Thyroid gland (tissue), 4 donors: ENCODE measurements around the gene FKBP11. TPM values are rescaled to one million over a fixed set of nuclear protein-coding genes. Genes with fewer than 3 reads are reported as not detected.

Experiments
- DNase-seq, 2 donors: peaks; one replicate each; pipeline ENCODE4 v3.0.0-alpha.2; 2019
- H3K27ac ChIP-seq, 3 donors: fragments of 200-600 bp; sonication (generic); 1 replicate in 2 of 3; 2 replicates in 1 of 3; pipeline ENCODE4 v1.5.1; 2016 to 2019; ENCODE audit warnings: mild to moderate bottlenecking in 1 of 3, moderate library complexity in 1 of 3
- H3K27me3 ChIP-seq: fragments of 200-600 bp; sonication (generic); one replicate; pipeline ENCODE4 v1.5.1; 2019
- H3K36me3 ChIP-seq, 2 donors: fragments of 200-600 bp; sonication (generic); one replicate each; pipeline ENCODE4 v1.5.1; 2016 to 2019
- H3K4me1 ChIP-seq, 2 donors: fragments of 200-600 bp; sonication (generic); one replicate each; pipeline ENCODE4 v1.5.1; 2017 to 2019
- H3K4me3 ChIP-seq, 3 donors: fragments of 200-600 bp; sonication (generic); replicated peaks in 1 of 3; 1 replicate in 2 of 3; 2 replicates in 1 of 3; pipeline ENCODE4 v1.5.1; 2016; ENCODE audit warnings: mild to moderate bottlenecking in 1 of 3
- H3K9me3 ChIP-seq: fragments of 200-600 bp; sonication (generic); one replicate; pipeline ENCODE4 v1.5.1; 2017
- CTCF ChIP-seq, 6 experiments: fragments of 200-600 bp in 3 of 6; fragments of 450-650 bp in 3 of 6; sonication (generic) in 3 of 6; IDR thresholded peaks; one replicate each; pipeline ENCODE4 v1.5.1; 2016 to 2019; ENCODE audit warnings: antibody characterized with exemption in 6 of 6, mild to moderate bottlenecking in 2 of 6, inconsistent platforms in 1 of 6, moderate library complexity in 1 of 6
- POLR2A ChIP-seq, 2 donors: fragments of 450-650 bp; IDR thresholded peaks; one replicate each; pipeline ENCODE4 v1.6.1; 2017; ENCODE audit warnings: antibody characterized with exemption in 2 of 2, mild to moderate bottlenecking in 2 of 2, moderate library complexity in 1 of 2
- WGBS, 2 donors: methylation state at CpG; one replicate each; pipeline ENCODE4 v1.1.5; 2017; 5-methylcytosine and 5-hydroxymethylcytosine counted together
- intact Hi-C: fragments of 100-400 bp; cut with DNase I; formaldehyde crosslinking; loops from one replicate; pipeline ENCODE4 v1.15.1; 2023
- total RNA-seq, 4 donors: library from RNA; depleted of rRNA; stranded (reverse); fragments of >200 nt; gene quantifications; one replicate each; pipeline ENCODE4 v1.2.3, GENCODE V29; 2016

The FKBP11 gene
- total RNA-seq, 4 donors from 2014 or later, result 9.0 to 20.1 (median 16.5) TPM

GRCh38 chr12:48956279-48957140 lies 31.2 kb upstream of the FKBP11 start:
- 1% methylated on average over 20 to 29 of the region's 29 CpGs for WGBS, 2 donors
- H3K27ac ChIP-seq, result peak overlapping the region; percentile 12 to 84 (median 70)
- peak overlapping the region; percentile 43 to 87 (median 75) for H3K4me3 ChIP-seq
- TF ChIP-seq POLR2A (IDR thresholded peaks at IDR 0.05), result peak in 1 of 2 donors; percentile 46
- TF ChIP-seq CTCF (IDR thresholded peaks at IDR 0.05), result no peak
- no peaks in the 10 kb centered on the region for H3K27me3 ChIP-seq
- peaks cover 17 to 26% of the 10 kb centered on the region in 2 donors for H3K4me1 ChIP-seq
- H3K36me3 ChIP-seq, result peaks cover 0 to 5% of the 10 kb centered on the region in 2 donors
- H3K9me3 ChIP-seq, result no peaks in the 10 kb centered on the region
- intact Hi-C loops, result no loop called here
- peak; percentile 85 to 88 for DNase-seq

GRCh38 chr12:48954841-48955501 lies 29.7 kb upstream of the FKBP11 start:
- H3K27ac ChIP-seq, result no peak overlapping the region

GRCh38 chr12:48954061-48954460 lies 28.8 kb upstream of the FKBP11 start:
- intact Hi-C loops, result no loop called here
- peaks cover 17 to 26% of the 10 kb centered on the region in 2 donors for H3K4me1 ChIP-seq
- H3K27ac ChIP-seq, result no peak overlapping the region
- H3K9me3 ChIP-seq, result no peaks in the 10 kb centered on the region
- 97 to 99% methylated on average over 3 of the region's 3 CpGs for WGBS, 2 donors
- no peaks in the 10 kb centered on the region for H3K27me3 ChIP-seq
- no peak for DNase-seq
- TF ChIP-seq CTCF (IDR thresholded peaks at IDR 0.05) (no peak), POLR2A (IDR thresholded peaks at IDR 0.05) (no peak)
- no peak overlapping the region for H3K4me3 ChIP-seq
- peaks cover 0 to 5% of the 10 kb centered on the region in 2 donors for H3K36me3 ChIP-seq

More at GRCh38 chr12:48954841-48955501, 29.7 kb upstream of the FKBP11 start:
- Histone ChIP-seq H3K4me3 (no peak overlapping the region), H3K27me3 (no peaks in the 10 kb centered on the region), H3K9me3 (no peaks in the 10 kb centered on the region), H3K36me3 (peaks cover 0 to 5% of the 10 kb centered on the region in 2 donors), H3K4me1 (peaks cover 17 to 26% of the 10 kb centered on the region in 2 donors)
- TF ChIP-seq CTCF (IDR thresholded peaks at IDR 0.05), result no peak
- TF ChIP-seq POLR2A (IDR thresholded peaks at IDR 0.05), result no peak
- WGBS, 2 donors, result 27 to 43% methylated on average over 3 of the region's 3 CpGs
- DNase-seq, result peak; percentile 72 to 73
- intact Hi-C loops, result no loop called here

- H3K4me1 ChIP-seq, result peaks cover 25 to 28% of the 10 kb centered on the region in 2 donors
- DNase-seq, result no peak
- H3K4me3 ChIP-seq, result no peak overlapping the region
- H3K9me3 ChIP-seq, result no peaks in the 10 kb centered on the region
- H3K36me3 ChIP-seq, result peaks cover 0 to 5% of the 10 kb centered on the region in 2 donors
- no peak for TF ChIP-seq CTCF (IDR thresholded peaks at IDR 0.05)
- no peak for TF ChIP-seq POLR2A (IDR thresholded peaks at IDR 0.05)
- WGBS, 2 donors, result 85 to 86% methylated on average over 4 of the region's 4 CpGs
- no peaks in the 10 kb centered on the region for H3K27me3 ChIP-seq
- intact Hi-C loops, result no loop called here
- H3K27ac ChIP-seq, result no peak overlapping the region
Measured at GRCh38 chr12:48952691-48953090, 27.4 kb upstream of the FKBP11 start.
